Measurements from ENCODE around the gene IZUMO2. TPM values are rescaled to one million over a fixed set of nuclear protein-coding genes. Genes with fewer than 3 reads are reported as not detected.
"Not testable (repeated sequence)": the region's sequence is repeated elsewhere in the genome, so short reads cannot be mapped to it uniquely, and the experiment has no call there.

The IZUMO2 gene
- total RNA-seq, 2 donors from 2014 or later, result not detected

DNA sequence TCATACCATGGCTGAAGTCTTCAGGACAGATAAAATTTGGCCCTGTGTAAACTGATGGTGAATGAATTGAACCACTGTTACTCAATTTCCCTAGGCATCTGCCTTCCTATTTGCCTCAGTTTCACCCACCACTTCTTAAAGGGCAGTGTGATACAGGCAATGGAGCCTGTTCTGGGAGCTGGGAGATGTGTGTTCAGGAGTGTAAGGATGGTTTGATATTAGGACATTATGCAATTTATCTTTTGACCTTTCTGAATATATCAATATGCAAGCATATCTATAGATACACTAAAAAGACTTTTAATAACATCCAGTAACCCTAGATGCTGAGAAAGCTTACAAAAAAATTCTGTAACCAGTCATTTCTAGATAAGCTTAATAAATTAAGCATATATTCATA is 14.6 kb downstream of the IZUMO2 start:
- H3K4me3 ChIP-seq, result no peak overlapping the region
- H3K27me3 ChIP-seq, result no peaks in the 10 kb centered on the region
- intact Hi-C loops (cut with DNase I), result no loop called here
- DNase-seq, result no peak
- no peak for TF ChIP-seq POLR2A (IDR thresholded peaks at IDR 0.05)
- TF ChIP-seq, protein P1, sequence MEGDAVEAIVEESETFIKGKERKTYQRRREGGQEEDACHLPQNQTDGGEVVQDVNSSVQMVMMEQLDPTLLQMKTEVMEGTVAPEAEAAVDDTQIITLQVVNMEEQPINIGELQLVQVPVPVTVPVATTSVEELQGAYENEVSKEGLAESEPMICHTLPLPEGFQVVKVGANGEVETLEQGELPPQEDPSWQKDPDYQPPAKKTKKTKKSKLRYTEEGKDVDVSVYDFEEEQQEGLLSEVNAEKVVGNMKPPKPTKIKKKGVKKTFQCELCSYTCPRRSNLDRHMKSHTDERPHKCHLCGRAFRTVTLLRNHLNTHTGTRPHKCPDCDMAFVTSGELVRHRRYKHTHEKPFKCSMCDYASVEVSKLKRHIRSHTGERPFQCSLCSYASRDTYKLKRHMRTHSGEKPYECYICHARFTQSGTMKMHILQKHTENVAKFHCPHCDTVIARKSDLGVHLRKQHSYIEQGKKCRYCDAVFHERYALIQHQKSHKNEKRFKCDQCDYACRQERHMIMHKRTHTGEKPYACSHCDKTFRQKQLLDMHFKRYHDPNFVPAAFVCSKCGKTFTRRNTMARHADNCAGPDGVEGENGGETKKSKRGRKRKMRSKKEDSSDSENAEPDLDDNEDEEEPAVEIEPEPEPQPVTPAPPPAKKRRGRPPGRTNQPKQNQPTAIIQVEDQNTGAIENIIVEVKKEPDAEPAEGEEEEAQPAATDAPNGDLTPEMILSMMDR (IDR thresholded peaks at IDR 0.05), result no peak
- no peaks in the 10 kb centered on the region for H3K9me3 ChIP-seq
- no peak for ATAC-seq
- H3K4me1 ChIP-seq, result peaks cover 12% of the 10 kb centered on the region
- H3K27ac ChIP-seq, result no peak overlapping the region
- no peaks in the 10 kb centered on the region for H3K36me3 ChIP-seq (replicated peaks in 1 of 2; ENCODE audit: insufficient read depth in 1 of 2, low read depth in 2 of 2)

DNA sequence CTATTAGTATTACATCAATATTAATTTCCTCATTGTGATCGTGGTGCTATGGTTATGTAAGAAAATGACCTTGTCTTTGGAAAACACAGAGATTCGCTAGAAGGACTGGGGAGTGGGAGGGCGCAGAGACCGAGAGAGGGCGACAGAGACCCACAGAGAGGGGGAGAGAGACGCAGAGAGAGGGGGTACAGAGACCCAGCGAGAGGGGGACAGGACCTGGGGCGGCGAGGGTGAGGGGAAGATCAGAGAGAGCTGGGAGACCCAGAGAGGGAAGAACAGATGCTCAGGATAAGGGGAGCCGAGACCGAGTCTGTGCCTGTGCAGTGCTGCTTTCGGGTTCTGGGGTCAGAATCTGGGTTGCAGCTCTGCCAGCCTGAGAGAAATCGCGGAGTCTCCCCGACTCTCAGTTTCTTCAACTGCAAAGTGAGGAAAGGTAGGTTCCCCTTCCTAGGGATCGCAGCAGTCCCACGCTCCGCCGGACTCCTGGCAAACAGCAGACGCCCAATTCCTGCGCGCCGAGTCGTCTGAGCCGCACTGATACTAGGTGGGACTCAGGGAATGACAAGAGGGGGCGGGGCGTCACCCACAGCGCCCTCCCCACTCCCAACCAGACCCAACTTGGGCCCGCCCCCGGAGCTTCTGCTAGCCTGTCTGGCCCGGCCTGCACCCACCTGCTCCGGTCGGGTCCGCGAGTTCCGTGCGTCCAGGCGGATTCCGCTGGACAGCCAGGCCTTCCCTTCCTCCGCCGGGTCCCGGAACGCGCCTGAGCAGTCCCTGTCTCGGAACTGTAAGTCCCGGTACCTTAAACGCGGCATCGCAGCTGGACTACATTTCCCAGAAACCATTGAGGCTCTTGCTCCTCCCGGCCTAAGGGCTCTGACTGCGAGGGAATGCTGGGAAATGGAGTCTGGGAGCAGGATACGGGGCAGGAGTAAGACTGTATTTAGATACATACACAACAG is 15.3 kb downstream of the IZUMO2 start:
- intact Hi-C loops (cut with DNase I), result no loop called here
- peak; percentile 92 for ATAC-seq

DNA sequence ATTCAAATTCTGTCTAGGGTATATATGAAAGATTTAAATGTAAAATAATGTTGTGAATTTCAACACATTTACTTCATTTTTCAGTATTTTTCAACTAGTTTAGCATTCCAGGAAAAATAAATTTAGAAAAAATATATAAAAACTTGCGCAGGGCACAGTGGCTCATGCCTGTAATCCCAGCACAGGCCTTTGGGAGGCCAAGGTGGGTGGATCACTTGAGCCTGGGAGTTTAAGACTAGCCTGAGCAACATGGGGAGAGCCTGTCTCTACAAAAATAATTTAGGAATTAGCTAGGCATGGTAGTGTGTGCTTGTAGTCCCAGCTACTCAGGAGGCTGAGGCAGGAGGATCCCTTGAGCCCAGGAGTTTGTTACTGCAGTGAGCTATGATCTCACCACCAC is 21.2 kb downstream of the IZUMO2 start:
- intact Hi-C loops (cut with DNase I); DNase-seq; H3K4me1 ChIP-seq; H3K27me3 ChIP-seq; H3K27ac ChIP-seq; H3K9me3 ChIP-seq; H3K4me3 ChIP-seq; H3K36me3 ChIP-seq (replicated peaks in 1 of 2; ENCODE audit: insufficient read depth in 1 of 2, low read depth in 2 of 2); ATAC-seq: not testable (repeated sequence)
- 89 to 100% methylated on average over 1 of the region's 1 CpG for WGBS, 2 donors

More for the DNA sequence above, 15.3 kb downstream of the IZUMO2 start:
- no peaks in the 10 kb centered on the region for H3K36me3 ChIP-seq (replicated peaks in 1 of 2; ENCODE audit: insufficient read depth in 1 of 2, low read depth in 2 of 2)
- 0 to 1% methylated on average over 29 to 52 of the region's 52 CpGs for WGBS, 2 donors
- no peaks in the 10 kb centered on the region for H3K9me3 ChIP-seq
- no peaks in the 10 kb centered on the region for H3K27me3 ChIP-seq
- peak; percentile 85 to 93 (median 90) for DNase-seq
- peak overlapping the region; percentile 41 to 63 for H3K4me3 ChIP-seq
- TF ChIP-seq, protein P1 (IDR thresholded peaks at IDR 0.05), result peak; percentile 17 to 78 (median 56)
- TF ChIP-seq POLR2A (IDR thresholded peaks at IDR 0.05), result peak; percentile 14 to 78 (median 64)
- H3K4me1 ChIP-seq, result peaks cover 12% of the 10 kb centered on the region
- peak overlapping the region; percentile 66 to 83 (median 82) for H3K27ac ChIP-seq

DNA sequence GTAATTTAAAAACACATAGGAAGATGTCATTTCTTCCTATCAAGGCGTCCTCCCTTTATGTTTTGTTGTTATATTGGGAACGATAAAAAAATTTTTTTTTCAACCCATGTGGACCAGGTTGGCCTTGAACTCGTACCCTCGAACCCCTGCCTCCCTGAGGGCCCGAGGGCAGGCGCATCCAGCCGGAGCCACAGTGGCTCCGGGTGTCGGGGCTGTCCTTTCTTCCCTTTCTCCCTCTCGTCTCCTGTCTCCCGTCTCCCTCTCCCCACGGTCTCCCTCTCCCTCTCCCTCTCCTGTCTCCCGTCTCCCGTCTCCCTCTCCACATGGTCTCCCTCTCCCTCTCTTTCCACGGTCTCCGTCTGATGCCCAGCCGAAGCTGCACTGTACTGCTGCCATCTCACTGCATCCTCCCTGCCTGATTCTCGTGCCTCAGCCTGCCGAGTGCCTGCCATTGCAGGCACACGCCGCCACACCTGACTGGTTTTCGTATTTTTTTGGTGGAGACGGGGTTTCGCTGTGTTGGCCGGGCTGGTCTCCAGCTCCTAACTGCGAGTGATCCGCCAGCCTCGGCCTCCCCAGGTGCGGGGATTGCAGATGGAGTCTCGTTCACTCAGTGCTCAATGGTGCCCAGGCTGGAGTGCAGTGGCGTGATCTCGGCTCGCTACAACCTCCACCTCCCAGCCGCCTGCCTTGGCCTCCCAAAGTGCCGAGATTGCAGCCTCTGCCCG is 22.8 kb downstream of the IZUMO2 start:
- H3K27ac ChIP-seq; H3K9me3 ChIP-seq; H3K4me3 ChIP-seq; intact Hi-C loops (cut with DNase I); ATAC-seq; H3K4me1 ChIP-seq; H3K36me3 ChIP-seq (replicated peaks in 1 of 2; ENCODE audit: insufficient read depth in 1 of 2, low read depth in 2 of 2); DNase-seq; H3K27me3 ChIP-seq: not testable (repeated sequence)
- WGBS, 2 donors, result 86 to 92% methylated on average over 23 to 29 of the region's 36 CpGs

DNA sequence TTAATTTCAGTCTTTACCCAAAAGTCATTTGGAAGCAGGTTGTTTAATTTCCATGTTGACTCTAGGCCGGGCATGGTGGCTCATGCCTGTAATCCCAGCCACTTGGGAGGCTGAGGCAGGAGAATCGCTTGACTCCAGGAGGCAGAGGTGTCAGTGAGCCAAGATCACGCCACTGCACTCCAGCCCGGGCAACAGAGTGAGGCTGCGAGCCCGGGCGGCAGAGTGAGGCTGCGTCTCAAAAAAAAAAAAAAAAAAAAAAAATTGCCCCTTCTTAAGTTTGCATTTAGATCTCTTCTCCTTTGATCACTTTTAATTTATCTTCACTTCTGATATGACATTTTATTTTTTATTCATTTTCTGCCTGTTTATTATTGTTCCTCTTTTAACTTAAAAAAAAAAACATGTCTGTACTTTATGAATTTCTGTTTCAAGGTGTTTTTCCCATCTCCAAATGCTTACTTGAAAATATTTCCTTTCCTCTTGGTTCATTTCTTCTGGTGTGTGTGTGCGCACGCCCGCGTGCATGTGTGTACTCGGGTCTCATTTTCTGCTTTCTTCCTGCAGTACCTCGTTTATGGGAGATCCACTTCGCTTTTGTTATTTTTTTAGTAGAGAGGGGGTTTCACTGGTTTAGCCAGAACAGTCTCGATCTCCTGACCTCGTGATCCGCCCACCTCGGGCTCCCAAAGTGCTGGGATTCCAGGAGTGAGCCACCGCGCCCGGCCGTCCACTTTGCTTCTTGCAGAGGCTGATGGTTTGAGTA is 26.3 kb downstream of the IZUMO2 start:
- ATAC-seq; H3K36me3 ChIP-seq (replicated peaks in 1 of 2; ENCODE audit: insufficient read depth in 1 of 2, low read depth in 2 of 2); H3K4me3 ChIP-seq; H3K27me3 ChIP-seq; intact Hi-C loops (cut with DNase I); H3K4me1 ChIP-seq; H3K27ac ChIP-seq; H3K9me3 ChIP-seq: not testable (repeated sequence)
- peak; percentile 10 to 25 (median 20) for DNase-seq
- WGBS, 2 donors, result 35 to 42% methylated on average over 19 to 22 of the region's 23 CpGs

All from body of pancreas (tissue), 4 donors.